Measurements from ENCODE around the gene EPO. TPM values are rescaled to one million over a fixed set of nuclear protein-coding genes. Genes with fewer than 3 reads are reported as not detected.

The EPO gene
- total RNA-seq, 3 donors from 2014 or later (not counting 1 experiment from before 2014, with no cell fraction given) = not detected

GRCh38 chr7:100731937-100732636, 11.8 kb downstream of the EPO start:
- Histone ChIP-seq H3K9me3 (ENCODE audit: control insufficient read depth, insufficient read depth, low read length) (no peaks in the 10 kb centered on the region), H3K36me3 (ENCODE audit: control insufficient read depth, insufficient read depth, low read length) (no peaks in the 10 kb centered on the region), H3K4me1 (ENCODE audit: control insufficient read depth, insufficient read depth, low read length) (no peaks in the 10 kb centered on the region), H3K27me3 (ENCODE audit: control insufficient read depth, insufficient read depth, low read length) (no peaks in the 10 kb centered on the region), H3K4me3 (ENCODE audit: low read length) (no peak overlapping the region), H3K27ac (ENCODE audit: low read length) (no peak overlapping the region)
- no peak for TF ChIP-seq CTCF (IDR thresholded peaks at IDR 0.05)
- H3K36me3 Mint-ChIP-seq = no peaks in the 10 kb centered on the region
- intact Hi-C loops (cut with micrococcal nuclease) = no loop called here
- H3K27ac Mint-ChIP-seq = no peak overlapping the region
- no peaks in the 10 kb centered on the region for H3K4me1 Mint-ChIP-seq
- no peak for DNase-seq
- peaks cover 13 to 17% of the 10 kb centered on the region in 2 donors for H3K27me3 Mint-ChIP-seq (ENCODE audit: low read depth in 2 of 2)
- ATAC-seq = no peak
- H3K4me3 Mint-ChIP-seq = no peak overlapping the region
- no peaks in the 10 kb centered on the region for H3K9me3 Mint-ChIP-seq
- WGBS (ENCODE audit: insufficient coverage) = 77% methylated on average over 11 of the region's 11 CpGs

DNA sequence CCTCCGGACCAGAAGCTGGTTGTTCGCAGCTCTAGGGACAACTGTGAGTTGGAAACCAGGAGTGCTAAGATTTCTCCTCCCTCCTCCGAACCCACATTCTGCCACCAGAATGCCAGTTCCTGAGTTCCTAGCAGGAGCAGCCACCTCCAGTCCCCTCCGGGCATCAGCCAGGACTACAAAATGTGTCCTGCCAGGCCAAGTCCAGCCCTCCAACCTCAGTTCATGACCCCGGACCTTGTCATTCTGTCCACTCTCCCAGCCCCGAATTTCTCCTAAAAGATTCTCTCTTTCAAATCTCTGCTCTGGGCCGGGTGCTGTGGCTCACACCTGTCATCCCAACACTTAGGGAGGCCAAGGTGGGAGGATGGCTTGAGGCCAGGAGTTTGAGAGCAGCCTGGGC, 15.5 kb downstream of the EPO start:
- H3K4me1 Mint-ChIP-seq = no peaks in the 10 kb centered on the region
- DNase-seq = no peak
- no peaks in the 10 kb centered on the region for H3K9me3 Mint-ChIP-seq
- intact Hi-C loops (cut with micrococcal nuclease) = no loop called here
- no peak overlapping the region for H3K27ac Mint-ChIP-seq
- Histone ChIP-seq H3K4me1 (ENCODE audit: control insufficient read depth, insufficient read depth, low read length) (no peaks in the 10 kb centered on the region), H3K27ac (ENCODE audit: low read length) (no peak overlapping the region), H3K4me3 (ENCODE audit: low read length) (no peak overlapping the region), H3K36me3 (ENCODE audit: control insufficient read depth, insufficient read depth, low read length) (no peaks in the 10 kb centered on the region), H3K9me3 (ENCODE audit: control insufficient read depth, insufficient read depth, low read length) (no peaks in the 10 kb centered on the region), H3K27me3 (ENCODE audit: control insufficient read depth, insufficient read depth, low read length) (no peaks in the 10 kb centered on the region)
- no peak for TF ChIP-seq CTCF (IDR thresholded peaks at IDR 0.05)
- H3K27me3 Mint-ChIP-seq (ENCODE audit: low read depth in 2 of 2) = peaks cover 0 to 10% of the 10 kb centered on the region in 2 donors
- 90% methylated on average over 7 of the region's 7 CpGs for WGBS (ENCODE audit: insufficient coverage)
- no peak for ATAC-seq
- no peak overlapping the region for H3K4me3 Mint-ChIP-seq
- no peaks in the 10 kb centered on the region for H3K36me3 Mint-ChIP-seq

- H3K27me3 Mint-ChIP-seq (ENCODE audit: low read depth in 2 of 2) = peaks cover 0 to 10% of the 10 kb centered on the region in 2 donors
- WGBS (ENCODE audit: insufficient coverage) = 85% methylated on average over 13 of the region's 13 CpGs
- H3K4me3 Mint-ChIP-seq = no peak overlapping the region
- H3K27ac Mint-ChIP-seq = no peak overlapping the region
- Histone ChIP-seq H3K27me3 (ENCODE audit: control insufficient read depth, insufficient read depth, low read length) (no peaks in the 10 kb centered on the region), H3K27ac (ENCODE audit: low read length) (no peak overlapping the region), H3K4me1 (ENCODE audit: control insufficient read depth, insufficient read depth, low read length) (no peaks in the 10 kb centered on the region), H3K9me3 (ENCODE audit: control insufficient read depth, insufficient read depth, low read length) (no peaks in the 10 kb centered on the region), H3K4me3 (ENCODE audit: low read length) (no peak overlapping the region), H3K36me3 (ENCODE audit: control insufficient read depth, insufficient read depth, low read length) (no peaks in the 10 kb centered on the region)
- DNase-seq = no peak
- no peaks in the 10 kb centered on the region for H3K9me3 Mint-ChIP-seq
- H3K36me3 Mint-ChIP-seq = no peaks in the 10 kb centered on the region
- no peak for TF ChIP-seq CTCF (IDR thresholded peaks at IDR 0.05)
- no peak for ATAC-seq
- intact Hi-C loops (cut with micrococcal nuclease) = no loop called here
- no peaks in the 10 kb centered on the region for H3K4me1 Mint-ChIP-seq
Observed at GRCh38 chr7:100736671-100737070, 16.4 kb downstream of the EPO start.

DNA sequence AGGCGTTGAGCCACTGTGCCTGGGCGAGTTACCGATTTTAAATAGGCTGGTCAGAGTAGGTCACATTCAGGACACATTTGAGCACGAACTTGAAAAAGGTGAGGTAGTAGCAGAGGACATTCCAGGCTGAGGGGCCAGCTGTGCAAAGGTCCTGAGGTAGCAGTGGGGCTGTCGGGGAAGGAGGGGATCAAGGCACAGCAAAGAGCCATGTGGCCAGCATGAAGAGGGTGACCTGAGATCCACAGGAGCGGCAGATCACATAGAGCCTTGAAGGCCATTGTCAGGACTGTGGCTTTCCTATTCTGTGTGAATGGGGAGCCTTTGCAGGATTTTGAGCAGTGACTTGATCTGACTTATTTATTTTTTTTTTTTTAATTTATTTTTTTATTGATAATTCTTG, 19.7 kb downstream of the EPO start:
- 91% methylated on average over 6 of the region's 6 CpGs for WGBS (ENCODE audit: insufficient coverage)
- no peak for ATAC-seq
- TF ChIP-seq CTCF (IDR thresholded peaks at IDR 0.05) = no peak
- no peak overlapping the region for H3K27ac ChIP-seq (ENCODE audit: low read length)
- no peaks in the 10 kb centered on the region for H3K36me3 ChIP-seq (ENCODE audit: control insufficient read depth, insufficient read depth, low read length)
- no peaks in the 10 kb centered on the region for H3K9me3 Mint-ChIP-seq
- no peak overlapping the region for H3K27ac Mint-ChIP-seq
- no peaks in the 10 kb centered on the region for H3K4me1 Mint-ChIP-seq
- peaks cover 0 to 8% of the 10 kb centered on the region in 2 donors for H3K27me3 Mint-ChIP-seq (ENCODE audit: low read depth in 2 of 2)
- no peaks in the 10 kb centered on the region for H3K36me3 Mint-ChIP-seq
- H3K9me3 ChIP-seq (ENCODE audit: control insufficient read depth, insufficient read depth, low read length) = no peaks in the 10 kb centered on the region
- no peak overlapping the region for H3K4me3 Mint-ChIP-seq
- H3K4me3 ChIP-seq (ENCODE audit: low read length) = no peak overlapping the region
- intact Hi-C loops (cut with micrococcal nuclease) = no loop called here
- H3K27me3 ChIP-seq (ENCODE audit: control insufficient read depth, insufficient read depth, low read length) = no peaks in the 10 kb centered on the region
- H3K4me1 ChIP-seq (ENCODE audit: control insufficient read depth, insufficient read depth, low read length) = no peaks in the 10 kb centered on the region
- no peak for DNase-seq
